ENCODE results near the gene REEP5. TPM values are rescaled to one million over a fixed set of nuclear protein-coding genes. Genes with fewer than 3 reads are reported as not detected.

Gene REEP5
- total RNA-seq, 2 donors from 2014 or later, result 61.0 to 164 TPM

GRCh38 chr5:112948458-112948857 is 26.4 kb upstream of the REEP5 start:
- WGBS, result 88% methylated on average over 1 of the region's 1 CpG
- TF ChIP-seq POLR2A (IDR thresholded peaks at IDR 0.05) (no peak), POLR2AphosphoS5 (IDR thresholded peaks at IDR 0.05) (no peak), CTCF (IDR thresholded peaks at IDR 0.05) (no peak)
- DNase-seq (ENCODE audit: low spot score), result no peak
- no peaks in the 10 kb centered on the region for H3K9me3 ChIP-seq
- intact Hi-C loops (cut with DNase I), result no loop called here
- H3K4me1 ChIP-seq (replicated peaks), result no peaks in the 10 kb centered on the region
- no peak overlapping the region for H3K27ac ChIP-seq
- H3K4me3 ChIP-seq, result no peak overlapping the region
- H3K27me3 ChIP-seq (replicated peaks; ENCODE audit: insufficient read depth), result no peaks in the 10 kb centered on the region
- H3K36me3 ChIP-seq, result no peaks in the 10 kb centered on the region

- Histone ChIP-seq H3K4me1 (replicated peaks) (no peaks in the 10 kb centered on the region), H3K9me3 (no peaks in the 10 kb centered on the region), H3K36me3 (no peaks in the 10 kb centered on the region), H3K4me3 (no peak overlapping the region), H3K27me3 (replicated peaks; ENCODE audit: insufficient read depth) (no peaks in the 10 kb centered on the region), H3K27ac (no peak overlapping the region)
- WGBS, result 68% methylated on average over 2 of the region's 2 CpGs
- TF ChIP-seq POLR2A (IDR thresholded peaks at IDR 0.05) (no peak), POLR2AphosphoS5 (IDR thresholded peaks at IDR 0.05) (no peak), CTCF (IDR thresholded peaks at IDR 0.05) (no peak)
- intact Hi-C loops (cut with DNase I), result no loop called here
- DNase-seq (ENCODE audit: low spot score), result no peak
Observed at GRCh38 chr5:112940670-112941069, 18.6 kb upstream of the REEP5 start.

- 89% methylated on average over 8 of the region's 8 CpGs for WGBS
- H3K27me3 ChIP-seq (replicated peaks; ENCODE audit: insufficient read depth), result no peaks in the 10 kb centered on the region
- TF ChIP-seq CTCF (IDR thresholded peaks at IDR 0.05), result no peak
- TF ChIP-seq POLR2AphosphoS5 (IDR thresholded peaks at IDR 0.05), result no peak
- no peak for TF ChIP-seq POLR2A (IDR thresholded peaks at IDR 0.05)
- H3K9me3 ChIP-seq, result no peaks in the 10 kb centered on the region
- H3K4me3 ChIP-seq, result no peak overlapping the region
- H3K4me1 ChIP-seq (replicated peaks), result no peaks in the 10 kb centered on the region
- H3K36me3 ChIP-seq, result no peaks in the 10 kb centered on the region
- intact Hi-C loops (cut with DNase I), result no loop called here
- no peak for DNase-seq (ENCODE audit: low spot score)
- no peak overlapping the region for H3K27ac ChIP-seq
Observed at GRCh38 chr5:112938286-112938685, 16.3 kb upstream of the REEP5 start.

- DNase-seq (ENCODE audit: low spot score), result no peak
- Histone ChIP-seq H3K9me3 (no peaks in the 10 kb centered on the region), H3K36me3 (no peaks in the 10 kb centered on the region), H3K27me3 (replicated peaks; ENCODE audit: insufficient read depth) (no peaks in the 10 kb centered on the region), H3K27ac (no peak overlapping the region), H3K4me1 (replicated peaks) (no peaks in the 10 kb centered on the region), H3K4me3 (no peak overlapping the region)
- TF ChIP-seq POLR2AphosphoS5 (IDR thresholded peaks at IDR 0.05) (no peak), CTCF (IDR thresholded peaks at IDR 0.05) (no peak), POLR2A (IDR thresholded peaks at IDR 0.05) (no peak)
- WGBS, result 89% methylated on average over 5 of the region's 5 CpGs
- intact Hi-C loops (cut with DNase I), result no loop called here
Observed at GRCh38 chr5:112935675-112936074, 13.6 kb upstream of the REEP5 start.

- intact Hi-C loops (cut with DNase I), result no loop called here
- Histone ChIP-seq H3K36me3 (no peaks in the 10 kb centered on the region), H3K9me3 (no peaks in the 10 kb centered on the region), H3K4me3 (no peak overlapping the region), H3K27me3 (replicated peaks; ENCODE audit: insufficient read depth) (no peaks in the 10 kb centered on the region), H3K4me1 (replicated peaks) (no peaks in the 10 kb centered on the region), H3K27ac (no peak overlapping the region)
- no peak for TF ChIP-seq POLR2A (IDR thresholded peaks at IDR 0.05)
- TF ChIP-seq CTCF (IDR thresholded peaks at IDR 0.05), result no peak
- no peak for DNase-seq (ENCODE audit: low spot score)
Observed at GRCh38 chr5:112934366-112934663, 12.3 kb upstream of the REEP5 start.
